GM19035 (cell line): ENCODE data around the gene MRPS16.

ENCODE experiments used
- ATAC-seq: cut with Tn5 transposase; IDR thresholded peaks from one replicate; pipeline ENCODE4 v1.9.1; 2021; ENCODE audit not compliant: unreplicated experiment

Gene MRPS16

DNA sequence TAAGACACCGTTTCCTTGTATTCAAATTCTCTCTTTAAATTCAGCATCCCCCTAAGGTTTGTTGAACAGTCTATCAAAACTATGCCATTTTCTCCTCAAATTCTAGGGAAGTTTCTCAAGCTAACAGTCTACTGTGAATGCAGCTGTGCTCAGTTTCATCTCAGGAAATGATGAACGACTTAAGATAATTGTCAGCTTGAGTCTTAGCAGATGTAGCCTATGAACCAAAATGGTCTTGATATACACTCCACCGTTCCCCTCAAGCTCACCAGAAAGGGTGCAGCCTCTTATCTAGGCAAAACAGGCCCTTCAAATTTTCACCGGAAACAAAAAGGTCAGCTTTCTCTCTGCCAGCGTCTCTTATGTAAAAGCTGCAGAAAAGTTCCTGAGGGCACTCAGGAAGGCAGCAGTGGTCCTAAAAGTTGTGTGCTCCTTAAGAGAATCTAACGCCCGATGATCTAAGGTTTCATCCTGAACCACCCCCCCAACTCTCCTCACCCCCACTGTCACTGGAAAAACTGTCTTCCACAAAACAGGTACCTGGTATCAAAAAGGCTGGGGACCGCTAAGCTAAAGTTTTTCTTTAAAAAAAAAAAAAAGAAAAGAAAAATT, 7.5 kb downstream of the MRPS16 start:
- no peak for ATAC-seq

DNA sequence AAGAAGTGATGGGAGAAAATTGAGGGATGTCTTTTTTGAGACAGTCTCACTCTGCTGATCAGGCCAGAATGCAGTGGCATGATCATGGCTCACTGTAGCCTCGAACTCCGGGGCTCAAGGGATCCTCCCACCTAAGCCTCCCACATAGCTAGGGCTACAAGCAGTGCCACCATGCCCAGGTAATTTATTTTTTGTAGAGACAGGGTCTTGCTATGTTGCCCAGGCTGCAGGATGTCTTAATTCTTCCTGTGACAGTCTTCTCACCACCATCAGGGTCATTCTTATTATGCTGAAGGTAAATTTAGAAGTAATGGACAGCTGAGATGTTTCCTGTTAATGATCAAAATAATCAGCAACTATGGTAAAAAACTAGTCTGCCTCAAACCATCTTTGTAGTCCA, 12.5 kb downstream of the MRPS16 start:
- ATAC-seq, result no peak

DNA sequence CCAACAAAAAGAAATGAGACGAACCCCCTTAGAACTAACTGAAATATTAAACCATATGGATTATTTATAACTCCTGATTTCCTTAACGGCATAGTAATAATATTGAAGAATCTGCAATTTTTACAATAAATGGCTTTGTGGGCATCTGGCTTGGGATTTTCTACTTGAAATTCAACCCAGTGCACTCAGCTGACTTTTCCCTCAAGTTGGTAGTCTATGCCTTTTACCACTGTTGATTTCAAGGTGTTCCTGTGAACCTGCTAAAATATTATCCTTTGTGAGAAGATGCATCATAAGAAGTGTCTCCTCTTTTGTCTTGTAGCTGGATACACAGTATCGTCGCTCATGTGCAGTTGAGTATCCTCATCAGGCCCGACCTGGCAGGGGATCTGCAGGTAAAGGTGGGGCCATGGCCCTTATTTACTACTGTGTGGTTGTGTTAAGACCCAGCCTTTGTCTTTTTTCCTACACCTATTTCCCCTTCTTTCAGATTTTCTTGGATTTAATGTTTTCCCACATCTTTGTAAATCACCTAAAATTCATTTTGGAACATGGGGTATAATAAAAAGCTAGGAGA, 13.4 kb downstream of the MRPS16 start:
- no peak for ATAC-seq

DNA sequence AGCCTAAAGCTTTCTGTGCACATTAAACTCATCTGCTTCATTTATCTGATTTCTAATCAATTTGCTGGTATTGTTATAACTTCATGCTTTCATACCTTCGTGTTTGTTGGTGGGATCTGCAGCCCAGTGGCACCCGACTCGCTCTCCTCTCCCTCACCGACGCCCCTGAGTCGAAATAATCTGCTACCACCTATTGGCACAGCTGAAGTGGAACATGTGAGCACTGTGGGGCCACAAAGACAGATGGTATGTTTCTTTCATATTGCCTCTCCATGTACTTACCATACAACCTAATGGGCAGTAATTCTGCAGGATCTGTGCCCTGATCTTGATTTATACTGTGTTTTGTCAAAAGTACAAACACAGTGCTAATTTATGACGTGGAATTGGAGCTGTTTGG, 17.7 kb downstream of the MRPS16 start:
- ATAC-seq, result no peak

DNA sequence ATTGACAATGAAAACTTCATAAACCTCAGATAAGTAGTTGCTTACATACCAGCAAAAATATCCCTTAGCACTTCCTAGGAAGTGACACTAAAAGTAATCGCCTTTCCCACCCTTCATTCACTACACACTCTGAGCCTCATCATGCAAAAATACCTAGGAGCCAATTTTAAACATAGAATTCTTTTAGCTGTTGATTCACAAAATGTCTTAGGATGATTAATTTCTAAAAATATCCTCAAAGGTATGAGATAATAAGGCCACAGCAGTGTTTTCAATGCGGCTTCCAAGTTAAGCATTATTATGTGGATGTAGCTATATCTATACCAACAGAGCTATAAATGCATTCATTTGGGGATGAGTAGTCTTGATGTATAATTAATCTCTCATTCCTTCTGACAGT, 18.6 kb downstream of the MRPS16 start:
- ATAC-seq, result no peak

DNA sequence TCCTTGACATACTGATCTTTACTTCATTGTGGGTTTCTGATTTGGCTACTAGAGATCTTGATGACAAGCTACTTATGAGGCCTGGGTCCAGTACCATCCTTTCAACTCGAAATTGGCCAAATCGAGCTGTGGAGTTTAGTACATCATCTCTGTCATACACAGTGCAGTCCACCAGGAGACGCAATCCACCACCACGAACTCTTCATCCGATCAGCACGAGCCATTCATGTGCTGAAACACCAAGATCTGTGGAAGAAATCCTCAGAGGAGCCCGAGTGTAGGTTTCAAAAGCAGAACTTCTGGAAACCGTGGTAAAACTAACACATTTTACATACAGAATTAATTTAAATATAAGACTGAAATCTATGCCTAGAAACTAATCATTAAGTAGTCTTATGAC, 19.6 kb downstream of the MRPS16 start:
- no peak for ATAC-seq

DNA sequence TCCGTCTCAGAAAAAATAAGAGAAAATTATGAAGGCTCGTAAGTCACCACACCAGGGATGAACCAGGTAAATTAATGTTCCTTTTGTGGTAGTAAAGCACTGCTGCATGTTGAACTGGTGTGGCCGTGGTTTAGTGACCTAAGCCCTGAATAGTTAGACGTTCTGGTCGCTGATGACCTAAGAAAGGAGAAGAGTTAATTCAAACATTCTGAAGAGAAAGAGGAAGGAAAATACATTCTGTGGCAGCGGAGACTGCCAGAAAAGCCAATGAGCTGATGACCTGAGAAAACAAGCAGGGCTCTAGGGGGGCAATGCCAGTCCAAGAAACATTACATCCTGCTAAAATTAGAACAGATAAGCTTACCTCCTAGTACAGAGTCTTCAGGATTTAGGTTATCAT, 22.9 kb downstream of the MRPS16 start:
- ATAC-seq, result no peak

DNA sequence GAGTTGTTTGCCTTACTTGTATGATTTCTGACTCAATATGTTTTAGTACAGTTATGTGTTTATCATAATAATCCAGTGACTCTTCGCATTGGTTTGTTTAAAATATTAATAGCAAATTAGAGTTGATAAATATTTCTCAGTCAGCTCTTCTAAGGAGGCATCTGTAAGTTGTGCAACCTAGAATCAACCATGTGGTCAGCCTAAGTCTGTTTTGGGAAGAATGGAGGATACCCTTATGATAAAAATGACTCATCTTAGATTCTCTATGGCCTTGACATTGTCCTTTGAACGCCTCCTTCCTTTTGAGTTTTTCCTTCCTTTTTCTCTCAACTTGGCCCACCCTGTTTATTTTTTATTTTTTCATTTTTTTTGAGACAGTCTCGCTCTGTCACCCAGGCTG, 24.2 kb downstream of the MRPS16 start:
- no peak for ATAC-seq

DNA sequence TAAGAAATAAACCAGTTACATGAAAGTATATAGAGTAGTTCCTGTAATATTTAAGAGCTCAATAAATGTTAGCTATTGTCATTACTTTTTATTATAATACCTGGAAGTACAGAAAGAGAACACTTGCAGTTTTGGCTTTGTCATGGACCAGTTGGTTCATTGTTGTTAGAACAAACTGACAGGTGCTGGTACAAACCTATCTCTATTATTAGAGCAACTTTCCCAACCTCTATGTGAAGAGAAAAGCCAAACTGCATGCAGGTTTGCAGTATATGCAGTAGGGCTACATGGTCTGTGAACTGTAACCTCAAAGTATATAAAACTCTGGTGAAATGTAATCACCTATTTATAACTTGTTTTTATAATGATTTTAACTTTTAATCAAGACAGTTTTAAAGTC, 25.8 kb downstream of the MRPS16 start:
- no peak for ATAC-seq

DNA sequence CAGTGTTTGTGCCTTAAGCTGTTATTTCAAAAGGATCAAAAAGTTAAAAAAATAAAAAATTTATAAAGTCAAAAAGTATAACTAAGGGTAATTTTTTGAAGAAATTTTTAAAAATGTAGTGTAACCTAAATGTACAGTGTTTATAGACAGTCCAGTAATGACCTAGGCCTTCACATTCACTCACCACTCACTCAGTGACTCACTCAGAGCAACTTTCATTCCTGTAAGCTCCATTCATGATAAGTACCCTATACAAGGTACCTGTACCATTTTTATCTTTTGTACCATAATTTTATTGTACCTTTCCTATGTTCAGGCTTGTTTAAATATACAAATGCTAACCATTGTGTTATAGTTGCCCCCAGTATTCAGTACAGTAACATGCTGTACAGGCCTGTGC, 26.9 kb downstream of the MRPS16 start:
- ATAC-seq, result no peak

DNA sequence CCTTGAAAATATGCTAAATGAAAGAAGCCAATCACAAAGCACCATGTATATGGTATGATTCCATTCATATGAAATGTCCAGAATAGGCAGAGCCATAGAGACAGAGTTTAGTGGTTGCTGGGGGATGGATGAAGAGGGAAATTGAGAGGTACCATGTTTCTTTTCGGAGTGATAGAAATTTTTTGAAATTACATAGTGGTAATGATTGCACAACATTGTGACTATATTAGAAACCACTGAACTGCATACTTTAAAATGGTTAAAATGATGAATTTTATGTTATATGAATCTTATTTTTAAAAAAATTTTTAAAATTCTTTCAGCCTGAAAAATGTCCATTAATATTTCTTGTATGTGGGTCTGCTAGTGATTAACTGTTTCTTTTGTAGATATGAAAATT, 31.5 kb downstream of the MRPS16 start:
- ATAC-seq, result no peak

DNA sequence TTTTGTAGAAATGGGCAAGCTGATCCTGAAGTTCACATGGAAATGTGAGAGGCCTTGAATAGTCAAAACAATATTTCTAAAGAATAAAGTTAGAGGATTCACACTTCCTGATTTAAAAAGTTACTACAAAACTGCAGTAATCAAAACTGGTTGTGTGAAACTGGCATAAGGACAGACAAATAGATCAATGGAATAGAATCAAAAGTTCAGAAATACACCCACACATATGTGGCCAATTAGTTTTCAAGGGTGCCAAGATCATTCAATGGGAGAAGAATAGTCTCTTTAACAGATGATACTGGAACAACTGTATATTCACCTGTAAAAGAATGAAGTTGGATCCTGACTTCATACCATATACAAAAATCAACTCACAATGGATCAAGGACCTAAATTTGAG, 33.1 kb downstream of the MRPS16 start:
- ATAC-seq, result no peak

DNA sequence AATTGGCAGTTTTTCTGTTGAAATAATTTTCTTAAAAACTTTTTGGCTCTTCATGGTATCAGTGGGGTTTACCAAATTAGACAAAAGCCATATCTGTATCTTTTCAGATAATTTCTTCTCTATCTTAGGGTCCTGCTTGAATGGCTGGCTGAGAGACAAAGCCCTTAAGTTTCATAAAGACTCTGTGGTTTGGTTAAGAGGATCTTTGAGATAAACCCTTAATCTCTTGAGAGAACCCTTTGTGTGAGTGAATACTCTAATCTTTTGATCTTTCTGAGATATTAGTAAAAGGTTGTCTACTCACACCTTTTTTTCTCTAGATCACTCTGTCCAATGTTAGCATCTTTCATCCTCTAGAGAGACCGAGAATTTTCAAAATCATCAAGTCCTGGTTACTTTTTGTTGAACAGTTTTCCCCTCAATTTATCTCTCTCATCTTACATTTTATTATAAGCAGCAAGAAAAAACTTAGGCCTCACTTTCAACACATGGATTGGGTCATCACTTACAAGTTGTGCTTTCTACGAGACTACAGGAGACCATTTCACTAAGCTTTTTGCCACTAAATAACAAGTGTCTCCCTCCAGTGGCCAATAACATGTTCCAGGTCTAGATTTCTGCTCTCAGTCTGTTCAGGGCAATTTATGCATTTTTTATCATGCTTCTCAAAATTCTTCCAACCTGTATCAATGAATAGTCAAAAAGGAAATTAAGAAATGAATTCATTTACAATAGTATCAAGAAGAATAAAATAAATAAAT, 33.8 kb downstream of the MRPS16 start:
- no peak for ATAC-seq

DNA sequence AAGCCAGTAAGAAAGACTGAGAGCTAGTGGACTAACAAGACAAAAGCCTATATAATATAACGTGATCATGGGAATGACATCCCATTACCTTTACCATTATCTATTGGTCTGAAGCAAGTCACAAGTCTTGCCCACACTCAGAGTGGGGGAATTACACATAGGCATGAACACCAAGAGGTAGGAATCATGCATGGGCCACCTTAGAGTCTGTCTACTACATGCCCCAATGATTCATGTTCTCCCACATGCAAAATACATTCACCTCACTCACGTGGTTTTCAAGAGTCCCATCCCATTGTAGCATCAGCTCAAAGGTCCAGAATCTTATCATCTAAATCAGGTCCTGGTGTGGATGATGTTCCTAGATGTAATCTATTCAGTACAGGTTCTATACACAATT, 34.8 kb downstream of the MRPS16 start:
- no peak for ATAC-seq

DNA sequence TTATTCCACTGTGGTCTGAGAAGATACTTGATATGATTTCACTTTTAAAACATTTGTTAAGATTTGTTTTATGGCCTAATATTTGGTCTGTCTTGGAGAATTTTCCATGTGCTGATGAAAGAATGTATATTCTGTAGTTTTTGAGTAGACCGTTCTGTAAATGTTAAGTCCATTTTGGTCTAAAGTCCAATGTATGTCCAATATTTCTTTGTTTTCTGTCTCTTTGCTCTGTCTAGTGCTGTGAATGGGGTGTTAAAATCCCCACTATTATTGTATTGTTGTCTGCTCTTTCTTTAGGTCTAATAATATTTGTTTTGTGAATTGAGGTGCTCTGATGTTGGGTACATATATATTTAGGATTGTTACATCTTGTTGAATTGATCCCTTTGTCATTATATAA, 36.7 kb downstream of the MRPS16 start:
- ATAC-seq, result no peak

DNA sequence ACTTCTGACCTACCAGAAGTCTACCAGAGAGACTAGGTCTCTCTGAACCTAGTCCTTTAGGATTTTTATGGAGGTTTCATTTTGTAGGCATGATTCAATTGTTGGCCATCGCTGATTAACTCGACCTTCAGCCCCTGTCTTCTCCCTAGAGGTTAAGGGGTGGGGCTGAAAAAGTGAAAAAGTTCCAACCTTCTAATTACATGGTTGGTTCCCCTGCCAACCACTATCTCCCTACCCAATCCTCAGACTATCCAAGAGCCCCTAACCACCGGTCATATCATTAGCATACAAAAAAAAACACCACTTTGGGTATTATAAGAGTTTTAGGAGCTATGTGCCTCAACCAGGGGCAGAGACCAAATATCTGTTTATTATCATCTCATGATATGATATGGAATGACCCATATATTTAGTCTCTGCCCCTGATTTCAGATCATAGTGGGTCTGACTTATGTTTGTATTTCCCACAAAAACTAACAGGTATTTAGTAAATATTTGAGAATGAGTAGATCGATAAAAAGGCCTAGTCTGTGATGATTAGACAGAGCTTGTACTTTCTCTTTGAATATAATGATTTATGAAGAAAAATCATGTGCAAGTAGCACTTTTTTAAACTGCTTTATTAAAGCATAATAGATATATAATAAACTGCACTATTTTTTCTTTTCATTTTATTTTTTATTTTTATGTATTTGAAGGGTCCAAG, 41.2 kb downstream of the MRPS16 start:
- no peak for ATAC-seq

DNA sequence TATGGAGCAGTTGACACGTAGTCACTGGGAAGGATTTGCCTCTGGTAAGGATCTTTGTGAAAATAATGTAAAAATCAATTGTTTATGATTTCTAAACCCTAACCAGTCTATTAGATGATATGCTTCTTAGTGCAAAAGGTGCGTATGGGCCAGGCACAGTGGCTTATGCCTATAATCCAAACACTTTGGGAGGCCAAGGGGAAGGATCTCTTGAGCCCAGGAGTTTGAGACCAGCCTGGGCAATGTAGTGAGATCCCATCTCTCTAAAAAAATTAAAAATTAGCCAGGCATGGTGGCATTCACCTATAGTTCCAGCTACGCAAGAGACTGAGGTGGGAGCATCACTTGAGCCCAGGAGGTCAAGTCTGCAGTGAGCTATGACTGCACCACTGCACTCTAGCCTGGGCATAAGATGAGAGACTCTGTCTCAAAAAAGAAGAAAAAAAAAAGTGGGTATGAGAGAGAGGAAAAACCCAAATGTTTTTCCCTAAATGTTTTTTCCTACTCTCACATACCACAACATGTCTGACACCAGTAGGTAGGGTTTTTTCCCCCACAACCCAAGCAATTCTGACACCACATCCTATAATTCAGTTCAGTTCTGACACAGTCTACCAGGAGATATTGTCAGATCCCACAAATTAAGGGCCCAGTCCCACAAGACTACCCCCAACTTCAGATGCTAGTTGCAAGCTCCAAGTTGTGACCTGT, 41.9 kb downstream of the MRPS16 start:
- no peak for ATAC-seq

DNA sequence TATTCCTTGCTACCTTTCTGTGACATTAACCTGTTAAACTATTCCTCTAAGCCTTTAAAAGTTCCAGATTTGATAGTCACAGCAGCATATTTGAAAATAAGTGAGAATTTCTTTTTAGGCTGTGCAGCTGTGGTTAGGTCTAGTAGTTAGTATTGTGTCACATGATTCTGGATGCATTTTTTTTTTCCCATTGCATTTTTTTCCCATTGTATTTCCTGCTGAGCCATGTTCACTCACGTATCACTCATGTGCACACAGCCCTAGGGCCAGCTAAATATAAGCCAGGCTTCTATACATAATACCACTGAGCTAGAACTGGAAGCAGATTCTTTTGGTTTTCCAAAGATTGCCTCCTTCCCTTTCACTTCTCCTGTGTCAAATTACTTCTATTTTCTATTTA, 42.7 kb downstream of the MRPS16 start:
- no peak for ATAC-seq

DNA sequence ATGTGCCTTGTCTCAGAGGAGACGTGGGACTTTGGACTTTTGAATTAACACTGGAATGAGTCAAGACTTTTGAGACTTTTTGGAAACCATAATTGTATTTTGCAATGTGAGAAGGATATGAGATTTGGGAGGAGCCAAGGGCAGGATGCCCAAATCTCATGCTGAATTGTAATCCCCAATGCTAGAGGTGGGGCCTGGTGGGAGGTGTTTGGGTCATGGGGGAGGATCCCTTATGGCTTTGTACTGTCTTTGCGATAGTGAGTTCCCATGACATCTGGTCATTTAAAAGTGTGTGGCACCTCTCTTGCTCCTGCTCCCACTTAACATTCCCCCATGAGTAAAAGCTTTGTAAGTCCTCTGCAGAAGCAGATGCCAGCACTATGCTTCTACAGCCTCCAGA, 44.6 kb downstream of the MRPS16 start:
- ATAC-seq, result no peak

DNA sequence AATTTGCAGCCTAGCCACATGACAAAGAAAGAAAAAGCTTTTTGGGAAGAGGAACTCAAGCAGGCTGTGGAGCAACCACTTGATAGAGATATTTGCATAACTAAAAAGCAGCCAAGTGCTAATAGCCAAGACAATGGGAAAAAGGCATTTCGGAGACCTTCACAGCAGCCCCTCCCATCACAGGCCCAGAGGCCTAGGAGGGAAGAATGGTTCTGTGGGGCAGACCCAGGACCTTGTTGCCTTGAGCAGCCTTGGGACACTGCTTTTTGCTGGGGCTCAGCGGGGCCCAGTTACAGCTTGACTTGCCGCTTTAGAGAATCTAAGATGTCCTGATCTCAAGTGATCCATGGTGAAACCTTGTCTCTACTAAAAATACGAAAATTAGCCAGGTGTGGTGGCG, 46.1 kb downstream of the MRPS16 start:
- ATAC-seq, result no peak

DNA sequence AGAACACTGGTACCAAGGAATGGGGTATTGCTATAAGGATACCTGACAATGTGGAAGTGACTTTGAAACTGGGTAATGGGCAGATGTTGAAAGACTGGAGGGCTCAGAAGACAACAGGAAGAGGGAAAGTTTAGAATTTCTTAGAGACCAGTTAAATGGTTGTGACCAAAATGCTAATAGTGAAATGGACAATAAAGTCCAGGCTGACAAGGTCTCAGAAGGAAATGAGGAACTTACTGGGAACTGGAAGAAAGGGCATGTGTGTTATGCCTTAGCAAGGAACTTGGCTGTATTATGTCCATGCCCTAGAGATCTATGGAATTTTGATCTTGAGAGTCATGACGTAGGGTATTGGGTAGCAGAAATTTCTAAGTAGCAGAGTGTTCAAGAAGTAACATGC, 46.6 kb downstream of the MRPS16 start:
- ATAC-seq, result no peak
